Duodenal mucosa (tissue), 2 donors: ENCODE measurements around the gene UTP11.

Source experiments
- H3K27ac ChIP-seq: one replicate; pipeline ENCODE4 v1.7.0; 2013; ENCODE audit warnings: low read depth, low read length
- H3K27me3 ChIP-seq, 2 donors: one replicate each; pipeline ENCODE4 v1.7.0; 2013; ENCODE audit warnings: low read length in 2 of 2, control low read depth in 1 of 2; ENCODE audit not compliant: insufficient read depth in 2 of 2, control insufficient read depth in 1 of 2
- H3K36me3 ChIP-seq, 2 donors: one replicate each; pipeline ENCODE4 v1.7.0; 2013; ENCODE audit warnings: low read length in 2 of 2, control low read depth in 1 of 2; ENCODE audit not compliant: insufficient read depth in 2 of 2, control insufficient read depth in 1 of 2
- H3K4me1 ChIP-seq, 2 donors: one replicate each; pipeline ENCODE4 v1.7.0; 2013; ENCODE audit warnings: low read length in 2 of 2, control low read depth in 1 of 2; ENCODE audit not compliant: insufficient read depth in 2 of 2, control insufficient read depth in 1 of 2
- H3K4me3 ChIP-seq, 2 donors: one replicate each; pipeline ENCODE4 v1.7.0; 2013; ENCODE audit warnings: low read length in 2 of 2, low read depth in 1 of 2
- H3K9ac ChIP-seq, 2 donors: one replicate each; pipeline ENCODE4 v1.7.0; 2013; ENCODE audit warnings: low read length in 2 of 2, low read depth in 1 of 2
- H3K9me3 ChIP-seq, 2 donors: one replicate each; pipeline ENCODE4 v1.7.0; 2013; ENCODE audit warnings: low read length in 2 of 2, control low read depth in 1 of 2; ENCODE audit not compliant: control insufficient read depth in 1 of 2

The UTP11 gene

GRCh38 chr1:38003261-38004250 lies 9.0 kb upstream of the UTP11 start:
- Histone ChIP-seq H3K9me3 (no peaks in the 10 kb centered on the region), H3K4me3 (peak overlapping the region; percentile 51 to 76), H3K9ac (peak overlapping the region; percentile 31 to 79), H3K36me3 (peaks cover under 1 to 2% of the 10 kb centered on the region in 2 donors), H3K27ac (no peak overlapping the region), H3K27me3 (peaks cover 6% of the 10 kb centered on the region in 2 donors), H3K4me1 (peaks cover 24 to 31% of the 10 kb centered on the region in 2 donors)

DNA sequence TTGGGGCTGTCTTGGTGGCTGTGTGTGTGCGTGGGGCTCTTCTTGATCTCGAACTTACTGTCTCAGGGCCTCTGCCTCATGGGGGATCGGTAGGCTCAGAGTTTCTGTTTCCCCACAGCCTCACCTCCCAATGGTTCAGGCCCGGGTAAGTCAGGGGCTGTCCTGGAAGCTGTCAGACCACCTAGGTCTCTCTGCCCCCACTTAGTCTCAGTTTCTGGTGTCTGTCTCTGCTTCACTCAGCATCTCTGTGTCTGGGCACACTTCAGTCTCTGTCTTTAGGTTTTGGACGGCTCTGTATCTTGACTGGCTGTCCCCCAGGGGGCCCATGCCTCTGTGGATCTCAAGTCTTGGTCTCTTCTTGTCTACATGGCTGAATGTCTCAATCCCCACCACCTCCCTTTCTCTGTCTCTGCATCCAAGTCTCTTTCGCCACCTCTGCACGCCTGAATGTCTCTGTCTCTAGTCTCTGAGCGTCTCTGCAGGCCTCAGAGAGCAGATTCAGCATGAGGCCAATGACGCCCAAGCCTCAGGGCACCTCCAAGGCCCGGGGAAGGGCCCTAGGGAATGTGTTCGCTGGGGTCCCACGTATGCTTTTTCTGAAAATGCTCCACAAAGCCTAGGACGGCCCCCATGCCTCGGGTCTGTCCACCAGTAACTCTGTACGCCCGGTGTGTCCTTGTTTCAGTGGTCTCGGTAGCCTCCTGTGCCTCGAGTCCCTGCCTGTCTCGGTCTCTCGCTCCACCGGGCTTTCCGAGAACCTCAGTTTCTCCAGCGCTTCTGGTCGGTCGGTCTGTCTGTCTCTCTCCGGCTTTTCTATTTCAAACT lies 8.0 kb upstream of the UTP11 start:
- Histone ChIP-seq H3K36me3 (no peaks in the 10 kb centered on the region), H3K27ac (no peak overlapping the region), H3K9me3 (no peaks in the 10 kb centered on the region), H3K4me3 (peak overlapping the region; percentile 51 to 76), H3K4me1 (peaks cover 16 to 23% of the 10 kb centered on the region in 2 donors), H3K27me3 (peaks cover 6% of the 10 kb centered on the region in 2 donors), H3K9ac (peak overlapping the region; percentile 31 to 79)

GRCh38 chr1:38005195-38006007 lies 7.1 kb upstream of the UTP11 start, which contains the start of gene FHL3:
FHL3 (minus strand) TSS chr1:38005514; CDS start chr1:37999412, 6,102 bp downstream.
- H3K36me3 ChIP-seq = no peaks in the 10 kb centered on the region
- peaks cover 6% of the 10 kb centered on the region in 2 donors for H3K27me3 ChIP-seq
- no peaks in the 10 kb centered on the region for H3K9me3 ChIP-seq
- H3K27ac ChIP-seq = no peak within 1 kb of the TSS
- H3K9ac ChIP-seq = peak within 1 kb of the TSS; percentile 31 to 79
- peak within 1 kb of the TSS; percentile 51 to 76 for H3K4me3 ChIP-seq
- peaks cover 9 to 15% of the 10 kb centered on the region in 2 donors for H3K4me1 ChIP-seq

DNA sequence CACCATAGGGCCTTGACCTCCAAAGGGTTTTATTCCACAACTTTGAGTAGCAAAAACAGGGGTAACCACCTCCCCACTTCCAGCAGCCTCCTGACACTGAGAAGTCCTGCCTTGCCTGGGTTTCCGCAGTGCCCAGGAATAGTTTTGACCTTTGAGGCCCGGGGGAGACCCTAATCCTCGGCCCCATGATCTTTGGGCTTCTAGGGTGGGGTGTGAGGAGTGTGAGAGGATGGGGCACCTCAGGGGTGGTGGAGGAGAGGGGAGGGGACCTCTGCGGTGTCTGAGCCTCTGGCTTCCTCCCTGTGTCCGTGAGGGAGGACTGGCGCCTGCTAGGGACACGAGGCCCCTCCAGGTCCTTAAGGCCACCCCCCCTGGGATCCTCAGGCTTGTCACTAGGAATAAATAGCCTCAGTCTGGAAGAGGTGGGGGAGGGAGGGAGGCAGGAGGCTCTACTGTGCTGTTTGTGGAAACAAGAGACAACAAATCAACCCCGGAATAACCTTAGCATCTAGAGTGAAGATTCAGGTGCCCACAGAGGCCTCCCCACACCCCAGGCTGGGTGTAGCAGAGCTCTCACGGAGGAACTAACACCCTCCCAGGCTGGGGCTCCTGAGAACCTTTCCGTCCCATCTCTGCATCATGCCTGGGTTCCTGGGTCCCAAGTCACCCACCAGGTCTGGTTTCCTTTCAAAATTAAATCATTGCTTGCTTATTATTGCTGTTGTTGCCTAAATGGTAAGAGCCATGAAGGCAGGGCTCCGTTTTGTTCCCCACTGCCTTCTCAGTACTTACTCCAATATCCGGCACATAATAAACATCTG lies 6.3 kb upstream of the UTP11 start:
- Histone ChIP-seq H3K4me3 (no peak overlapping the region), H3K27me3 (peaks cover 6% of the 10 kb centered on the region in 2 donors), H3K36me3 (no peaks in the 10 kb centered on the region), H3K27ac (no peak overlapping the region), H3K9me3 (no peaks in the 10 kb centered on the region), H3K9ac (peak overlapping the region in 1 of 2 donors; percentile 25), H3K4me1 (peaks cover 3 to 7% of the 10 kb centered on the region in 2 donors)

DNA sequence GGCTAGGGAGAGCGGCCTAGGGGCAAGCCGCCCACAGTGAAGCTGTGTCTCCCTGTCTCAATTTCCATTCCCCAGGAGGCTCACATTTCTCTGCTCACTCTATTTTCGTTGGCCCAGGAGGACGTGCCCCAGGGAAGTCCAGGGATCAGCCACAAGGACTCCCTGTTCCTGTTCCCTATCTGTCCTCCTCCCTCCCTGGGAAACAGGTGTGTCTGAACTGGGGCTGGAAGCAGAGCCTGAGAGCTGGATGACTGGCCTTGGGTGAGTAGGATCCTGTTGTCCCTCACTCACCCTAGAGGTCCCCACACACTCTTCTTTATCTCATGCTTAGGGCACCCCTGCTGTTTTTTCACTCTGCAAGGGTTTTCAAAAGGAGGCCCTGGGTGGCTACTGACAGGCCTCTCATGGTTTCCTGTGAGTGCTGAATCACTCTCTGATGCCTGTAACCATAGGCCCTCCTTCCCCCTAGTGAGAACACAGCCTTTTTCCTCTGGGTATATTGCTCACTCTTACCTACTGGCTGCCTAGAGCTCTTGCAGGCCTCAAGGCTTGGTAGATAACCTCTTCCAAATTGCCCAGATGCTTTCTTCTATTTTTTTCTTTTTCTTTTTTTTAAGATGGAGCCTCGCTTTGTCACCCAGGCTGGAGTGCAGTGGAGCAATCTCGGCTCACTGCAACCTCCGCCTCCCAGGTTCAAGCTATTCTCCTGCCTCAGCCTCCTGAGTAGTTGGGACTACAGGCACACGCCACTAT lies 3.3 kb upstream of the UTP11 start:
- Histone ChIP-seq H3K36me3 (no peaks in the 10 kb centered on the region), H3K9ac (no peak overlapping the region), H3K27ac (no peak overlapping the region), H3K27me3 (peaks cover 2 to 6% of the 10 kb centered on the region in 2 donors), H3K4me1 (peaks cover 13 to 20% of the 10 kb centered on the region in 2 donors), H3K4me3 (no peak overlapping the region), H3K9me3 (no peaks in the 10 kb centered on the region)

- peaks cover 0 to under 1% of the 10 kb centered on the region in 2 donors for H3K27me3 ChIP-seq
- no peak overlapping the region for H3K27ac ChIP-seq
- H3K36me3 ChIP-seq = no peaks in the 10 kb centered on the region
- peaks cover 14 to 16% of the 10 kb centered on the region in 2 donors for H3K4me1 ChIP-seq
- H3K4me3 ChIP-seq = no peak overlapping the region
- no peaks in the 10 kb centered on the region for H3K9me3 ChIP-seq
- no peak overlapping the region for H3K9ac ChIP-seq
These were observed 2.7 kb upstream of the UTP11 start for GRCh38 chr1:38009841-38010180.

- Histone ChIP-seq H3K27ac (peak overlapping the region; percentile 92), H3K36me3 (peaks cover 13 to 29% of the 10 kb centered on the region in 2 donors), H3K4me3 (peak overlapping the region; percentile 92 to 96), H3K9ac (peak overlapping the region; percentile 90 to 97), H3K27me3 (no peaks in the 10 kb centered on the region), H3K9me3 (no peaks in the 10 kb centered on the region), H3K4me1 (peaks cover 14 to 21% of the 10 kb centered on the region in 2 donors)
These were observed 691 bp downstream of the UTP11 start for GRCh38 chr1:38013227-38013622.

GRCh38 chr1:38014171-38014570 lies 1.6 kb downstream of the UTP11 start:
- no peaks in the 10 kb centered on the region for H3K9me3 ChIP-seq
- H3K9ac ChIP-seq = no peak overlapping the region
- H3K4me1 ChIP-seq = peaks cover 14 to 21% of the 10 kb centered on the region in 2 donors
- no peaks in the 10 kb centered on the region for H3K27me3 ChIP-seq
- no peak overlapping the region for H3K4me3 ChIP-seq
- no peak overlapping the region for H3K27ac ChIP-seq
- peaks cover 13 to 35% of the 10 kb centered on the region in 2 donors for H3K36me3 ChIP-seq
